H1 (cell line): ENCODE results near the gene VDR. TPM values are rescaled to one million over a fixed set of nuclear protein-coding genes. Genes with fewer than 3 reads are reported as not detected.

Experiments used
- CEBPB ChIP-seq: IDR thresholded peaks from 2 replicates; pipeline ENCODE4 v1.6.1; 2012; ENCODE audit warnings: low read depth, low read length
- CTBP2 ChIP-seq: IDR thresholded peaks from 2 replicates; pipeline ENCODE4 v1.7.0; 2011; ENCODE audit warnings: borderline replicate concordance, mild to moderate bottlenecking, moderate library complexity, mixed read lengths, low read length; ENCODE audit not compliant: insufficient read depth, insufficient read length
- EP300 ChIP-seq, 2 experiments: IDR thresholded peaks; 1 replicate in 1 of 2; 2 replicates in 1 of 2; pipeline ENCODE4 v1.6.1; 2011 to 2012; ENCODE audit warnings: low read depth in 2 of 2, low read length in 2 of 2, mild to moderate bottlenecking in 2 of 2, borderline replicate concordance in 1 of 2, inconsistent platforms in 1 of 2, moderate library complexity in 1 of 2
- FOSL1 ChIP-seq: IDR thresholded peaks from 2 replicates; pipeline ENCODE4 v1.6.1; 2011; ENCODE audit warnings: mild to moderate bottlenecking, low read depth, low read length, moderate library complexity; ENCODE audit not compliant: insufficient read depth
- polyA plus RNA-seq, 7 experiments: library from polyadenylated mRNA; depleted of rRNA in 3 of 7; stranded (reverse) in 5 of 7; unstranded in 2 of 7; fragments of >200 nt in 5 of 7; fragments of 200-250 nt in 2 of 7; gene quantifications; 1 replicate in 5 of 7; 2 replicates in 1 of 7; 4 replicates in 1 of 7; pipeline versions ENCODE4 v1.2.1 to v1.2.3, GENCODE V29; 2011 to 2013; ENCODE audit warnings: missing spikeins in 2 of 7, mixed read lengths in 2 of 7
- total RNA-seq: library from RNA; stranded (reverse); fragmentation: NEBNext Ultra II Directional; extraction: Animal tissue kit (Norgen Biotek cat#: 25700); gene quantifications from 2 replicates; pipeline ENCODE4 v1.2.1, GENCODE V29; 2021
- TF ChIP-seq, protein P1 (sequence below): fragments of 300-600 bp; sonication (generic); IDR thresholded peaks from 2 replicates; pipeline ENCODE4 v1.7.1; 2012; ENCODE audit warnings: low read length, moderate library complexity, mild to moderate bottlenecking, inconsistent platforms; ENCODE audit not compliant: insufficient replicate concordance

The VDR gene
- total and polyA plus RNA-seq, 2 of the 8 experiments (the other 6 are each of a cell fraction or from before 2014, with no cell fraction given): 0.44 to 0.65 TPM

DNA sequence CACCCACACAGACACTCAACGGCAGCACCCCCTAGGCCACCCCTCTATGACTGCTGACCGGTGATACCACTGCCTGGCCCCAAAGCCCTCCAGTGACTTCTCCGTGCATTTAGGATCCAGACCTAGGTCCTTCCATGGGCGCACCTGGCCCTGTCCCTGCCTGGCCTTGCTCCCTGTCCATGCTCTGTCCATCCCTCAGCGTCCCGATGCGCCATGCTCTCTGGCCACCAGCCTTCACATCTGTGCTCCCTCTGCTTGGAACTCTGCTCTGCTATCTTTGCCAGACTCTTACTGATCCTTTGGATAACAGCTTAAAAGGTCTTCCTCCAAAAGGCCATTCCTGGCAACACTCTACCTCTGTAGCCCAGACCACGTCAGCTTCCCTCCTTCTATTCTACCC, 59.7 kb downstream of the VDR start (continued):
- TF ChIP-seq, protein P1, sequence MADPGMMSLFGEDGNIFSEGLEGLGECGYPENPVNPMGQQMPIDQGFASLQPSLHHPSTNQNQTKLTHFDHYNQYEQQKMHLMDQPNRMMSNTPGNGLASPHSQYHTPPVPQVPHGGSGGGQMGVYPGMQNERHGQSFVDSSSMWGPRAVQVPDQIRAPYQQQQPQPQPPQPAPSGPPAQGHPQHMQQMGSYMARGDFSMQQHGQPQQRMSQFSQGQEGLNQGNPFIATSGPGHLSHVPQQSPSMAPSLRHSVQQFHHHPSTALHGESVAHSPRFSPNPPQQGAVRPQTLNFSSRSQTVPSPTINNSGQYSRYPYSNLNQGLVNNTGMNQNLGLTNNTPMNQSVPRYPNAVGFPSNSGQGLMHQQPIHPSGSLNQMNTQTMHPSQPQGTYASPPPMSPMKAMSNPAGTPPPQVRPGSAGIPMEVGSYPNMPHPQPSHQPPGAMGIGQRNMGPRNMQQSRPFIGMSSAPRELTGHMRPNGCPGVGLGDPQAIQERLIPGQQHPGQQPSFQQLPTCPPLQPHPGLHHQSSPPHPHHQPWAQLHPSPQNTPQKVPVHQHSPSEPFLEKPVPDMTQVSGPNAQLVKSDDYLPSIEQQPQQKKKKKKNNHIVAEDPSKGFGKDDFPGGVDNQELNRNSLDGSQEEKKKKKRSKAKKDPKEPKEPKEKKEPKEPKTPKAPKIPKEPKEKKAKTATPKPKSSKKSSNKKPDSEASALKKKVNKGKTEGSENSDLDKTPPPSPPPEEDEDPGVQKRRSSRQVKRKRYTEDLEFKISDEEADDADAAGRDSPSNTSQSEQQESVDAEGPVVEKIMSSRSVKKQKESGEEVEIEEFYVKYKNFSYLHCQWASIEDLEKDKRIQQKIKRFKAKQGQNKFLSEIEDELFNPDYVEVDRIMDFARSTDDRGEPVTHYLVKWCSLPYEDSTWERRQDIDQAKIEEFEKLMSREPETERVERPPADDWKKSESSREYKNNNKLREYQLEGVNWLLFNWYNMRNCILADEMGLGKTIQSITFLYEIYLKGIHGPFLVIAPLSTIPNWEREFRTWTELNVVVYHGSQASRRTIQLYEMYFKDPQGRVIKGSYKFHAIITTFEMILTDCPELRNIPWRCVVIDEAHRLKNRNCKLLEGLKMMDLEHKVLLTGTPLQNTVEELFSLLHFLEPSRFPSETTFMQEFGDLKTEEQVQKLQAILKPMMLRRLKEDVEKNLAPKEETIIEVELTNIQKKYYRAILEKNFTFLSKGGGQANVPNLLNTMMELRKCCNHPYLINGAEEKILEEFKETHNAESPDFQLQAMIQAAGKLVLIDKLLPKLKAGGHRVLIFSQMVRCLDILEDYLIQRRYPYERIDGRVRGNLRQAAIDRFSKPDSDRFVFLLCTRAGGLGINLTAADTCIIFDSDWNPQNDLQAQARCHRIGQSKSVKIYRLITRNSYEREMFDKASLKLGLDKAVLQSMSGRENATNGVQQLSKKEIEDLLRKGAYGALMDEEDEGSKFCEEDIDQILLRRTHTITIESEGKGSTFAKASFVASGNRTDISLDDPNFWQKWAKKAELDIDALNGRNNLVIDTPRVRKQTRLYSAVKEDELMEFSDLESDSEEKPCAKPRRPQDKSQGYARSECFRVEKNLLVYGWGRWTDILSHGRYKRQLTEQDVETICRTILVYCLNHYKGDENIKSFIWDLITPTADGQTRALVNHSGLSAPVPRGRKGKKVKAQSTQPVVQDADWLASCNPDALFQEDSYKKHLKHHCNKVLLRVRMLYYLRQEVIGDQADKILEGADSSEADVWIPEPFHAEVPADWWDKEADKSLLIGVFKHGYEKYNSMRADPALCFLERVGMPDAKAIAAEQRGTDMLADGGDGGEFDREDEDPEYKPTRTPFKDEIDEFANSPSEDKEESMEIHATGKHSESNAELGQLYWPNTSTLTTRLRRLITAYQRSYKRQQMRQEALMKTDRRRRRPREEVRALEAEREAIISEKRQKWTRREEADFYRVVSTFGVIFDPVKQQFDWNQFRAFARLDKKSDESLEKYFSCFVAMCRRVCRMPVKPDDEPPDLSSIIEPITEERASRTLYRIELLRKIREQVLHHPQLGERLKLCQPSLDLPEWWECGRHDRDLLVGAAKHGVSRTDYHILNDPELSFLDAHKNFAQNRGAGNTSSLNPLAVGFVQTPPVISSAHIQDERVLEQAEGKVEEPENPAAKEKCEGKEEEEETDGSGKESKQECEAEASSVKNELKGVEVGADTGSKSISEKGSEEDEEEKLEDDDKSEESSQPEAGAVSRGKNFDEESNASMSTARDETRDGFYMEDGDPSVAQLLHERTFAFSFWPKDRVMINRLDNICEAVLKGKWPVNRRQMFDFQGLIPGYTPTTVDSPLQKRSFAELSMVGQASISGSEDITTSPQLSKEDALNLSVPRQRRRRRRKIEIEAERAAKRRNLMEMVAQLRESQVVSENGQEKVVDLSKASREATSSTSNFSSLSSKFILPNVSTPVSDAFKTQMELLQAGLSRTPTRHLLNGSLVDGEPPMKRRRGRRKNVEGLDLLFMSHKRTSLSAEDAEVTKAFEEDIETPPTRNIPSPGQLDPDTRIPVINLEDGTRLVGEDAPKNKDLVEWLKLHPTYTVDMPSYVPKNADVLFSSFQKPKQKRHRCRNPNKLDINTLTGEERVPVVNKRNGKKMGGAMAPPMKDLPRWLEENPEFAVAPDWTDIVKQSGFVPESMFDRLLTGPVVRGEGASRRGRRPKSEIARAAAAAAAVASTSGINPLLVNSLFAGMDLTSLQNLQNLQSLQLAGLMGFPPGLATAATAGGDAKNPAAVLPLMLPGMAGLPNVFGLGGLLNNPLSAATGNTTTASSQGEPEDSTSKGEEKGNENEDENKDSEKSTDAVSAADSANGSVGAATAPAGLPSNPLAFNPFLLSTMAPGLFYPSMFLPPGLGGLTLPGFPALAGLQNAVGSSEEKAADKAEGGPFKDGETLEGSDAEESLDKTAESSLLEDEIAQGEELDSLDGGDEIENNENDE: no peak
- TF ChIP-seq FOSL1 (no peak), CTBP2 (no peak), EP300 (IDR thresholded peaks at IDR 0.05; ENCODE audit: borderline replicate concordance in 1 of 2, low read depth in 2 of 2, low read length in 2 of 2) (no peak), CEBPB (no peak)
